H54 (cell line): ENCODE data around the gene KLK3.
"Not testable (repeated sequence)": the region's sequence is repeated elsewhere in the genome, so short reads cannot be mapped to it uniquely, and the experiment has no call there.

Experiments
- DNase-seq: peaks from one replicate; pipeline ENCODE4 v3.0.0; 2011; ENCODE audit warnings: low spot score, mixed read lengths; ENCODE audit not compliant: insufficient read length
- FAIRE-seq: peaks from 3 replicates; lab custom pipeline; 2011; peaks lifted over from hg19 to GRCh38; lab: Jason Lieb, UNC
- POLR2A ChIP-seq: IDR thresholded peaks from 2 replicates; pipeline ENCODE4 v1.6.1; 2011; ENCODE audit warnings: low read depth, mild to moderate bottlenecking, low read length

KLK3 gene

DNA sequence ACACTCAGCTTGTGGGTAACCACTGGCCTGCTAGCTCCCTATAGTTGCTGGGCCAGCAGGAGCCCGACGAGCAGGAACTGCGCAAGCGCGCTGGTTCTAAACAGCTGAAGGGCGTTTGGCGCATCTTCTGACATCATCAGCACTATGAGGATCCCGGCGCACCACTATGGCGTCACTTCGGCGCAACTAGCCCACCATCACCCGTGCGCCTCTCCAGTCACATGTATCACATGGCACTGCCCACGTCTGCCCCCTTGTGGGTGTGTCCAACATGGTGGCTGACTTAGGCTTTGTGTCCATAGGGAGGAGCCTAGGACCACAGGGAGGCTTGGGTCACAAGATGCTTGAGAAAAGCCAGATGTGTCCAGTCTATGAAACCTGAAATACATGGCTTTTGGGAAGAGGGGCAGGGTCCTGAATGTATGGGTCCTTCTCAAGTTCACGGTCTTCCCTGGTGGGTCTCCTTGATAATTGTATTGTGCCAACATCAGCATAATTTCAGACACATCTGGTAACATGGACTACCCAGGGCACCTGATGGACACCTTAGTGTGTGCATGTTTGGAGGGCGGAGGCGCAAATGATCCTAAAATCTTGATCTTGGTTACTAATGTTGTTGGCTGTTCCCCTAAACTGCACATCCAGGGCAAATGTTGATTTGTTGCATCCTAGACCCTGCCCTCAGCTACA is 38.5 kb downstream of the KLK3 start:
- TF ChIP-seq POLR2A: no peak
- FAIRE-seq (no peak), DNase-seq (no peak)

DNA sequence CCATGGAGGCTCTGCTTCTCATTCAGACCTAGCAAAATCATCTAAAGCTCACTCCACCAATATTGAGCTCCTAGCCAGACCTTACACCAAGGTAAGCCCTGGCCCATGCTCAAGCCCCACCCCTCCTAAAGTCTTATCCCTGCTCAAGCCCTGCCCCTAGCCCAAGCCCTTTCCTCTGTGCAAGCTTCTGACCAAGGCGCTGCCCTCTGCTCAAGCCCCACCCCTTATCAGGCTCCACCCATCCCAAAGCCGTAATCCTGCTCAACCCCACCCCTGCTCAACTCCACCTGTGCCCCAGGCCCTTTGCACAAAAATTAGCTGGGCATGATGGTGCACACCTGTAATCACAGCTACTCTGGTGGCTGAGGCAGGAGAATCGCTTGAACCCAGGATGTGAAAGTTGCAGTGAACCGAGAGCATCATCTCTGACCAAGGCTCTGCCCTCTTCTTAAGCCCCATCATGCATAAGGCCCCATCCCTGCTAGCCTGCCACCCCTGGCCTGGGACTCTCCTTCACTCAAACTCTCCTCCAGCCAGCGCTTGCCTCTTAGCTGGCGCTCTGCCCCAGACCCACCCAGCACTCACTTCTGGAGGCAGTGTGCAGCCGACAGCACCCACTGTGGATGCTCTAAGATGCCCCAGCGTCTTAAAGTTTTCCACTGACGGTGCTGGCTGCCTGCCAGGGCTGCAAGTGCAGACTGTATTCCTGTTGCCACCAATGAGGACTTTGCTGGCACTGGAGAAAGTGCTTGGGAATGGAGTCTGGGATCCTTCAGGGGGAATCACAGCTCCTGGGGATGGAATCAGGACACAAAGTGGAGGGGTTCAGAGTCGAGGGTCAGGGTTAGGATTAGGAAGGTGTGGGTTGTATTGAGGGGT is 40.0 kb downstream of the KLK3 start:
- no peak for TF ChIP-seq POLR2A
- FAIRE-seq (no peak), DNase-seq (no peak)

DNA sequence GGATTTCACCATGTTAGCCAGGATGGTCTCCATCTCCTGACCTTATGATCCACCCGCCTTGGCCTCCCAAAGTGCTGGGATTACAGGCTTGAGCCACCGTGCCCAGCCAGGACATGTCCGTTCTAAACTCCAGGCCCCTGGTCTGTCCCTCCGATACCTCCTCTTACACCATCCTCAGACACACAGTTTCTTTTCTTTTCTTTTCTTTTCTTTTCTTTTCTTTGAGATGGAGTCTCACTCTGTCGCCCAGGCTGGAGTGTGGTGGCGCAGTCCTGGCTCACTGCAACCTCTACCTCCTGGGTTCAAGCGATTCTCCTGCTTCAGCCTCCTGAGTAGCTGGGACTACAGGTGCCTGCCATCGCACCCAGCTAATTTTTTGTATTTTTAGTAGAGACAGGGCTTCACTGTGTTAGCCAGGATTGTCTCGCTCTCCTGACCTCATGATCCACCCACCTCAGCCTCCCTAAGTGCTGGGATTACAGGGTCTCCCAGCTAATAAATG is 41.4 kb downstream of the KLK3 start:
- not testable (repeated sequence) for FAIRE-seq, DNase-seq

DNA sequence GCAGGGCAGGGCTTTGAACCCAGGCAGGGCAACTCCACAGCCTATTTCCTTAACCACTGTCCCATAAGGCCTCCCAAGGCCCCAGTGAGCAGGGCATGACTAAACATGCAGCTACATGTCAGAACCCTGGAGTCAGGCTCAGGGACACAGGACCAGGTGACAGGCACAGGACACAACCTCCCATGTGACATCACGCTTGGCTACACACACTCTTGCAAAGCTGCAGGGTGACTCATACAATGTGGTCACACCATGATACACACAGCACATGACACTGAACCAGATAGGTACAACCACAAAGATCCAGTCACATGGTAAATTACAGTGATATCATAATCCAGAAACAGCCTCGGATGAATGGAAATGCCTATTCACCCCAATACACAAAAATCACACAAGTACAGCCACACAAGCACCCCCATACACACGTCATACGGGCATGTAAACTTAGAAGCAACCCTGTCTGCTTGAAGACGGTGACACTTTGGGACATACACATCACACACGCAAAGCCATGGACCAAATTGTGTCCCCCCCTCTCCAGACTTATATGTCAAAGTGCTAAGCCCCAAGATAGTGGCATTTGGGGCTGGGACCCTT is 42.0 kb downstream of the KLK3 start:
- FAIRE-seq (no peak), DNase-seq (no peak)

DNA sequence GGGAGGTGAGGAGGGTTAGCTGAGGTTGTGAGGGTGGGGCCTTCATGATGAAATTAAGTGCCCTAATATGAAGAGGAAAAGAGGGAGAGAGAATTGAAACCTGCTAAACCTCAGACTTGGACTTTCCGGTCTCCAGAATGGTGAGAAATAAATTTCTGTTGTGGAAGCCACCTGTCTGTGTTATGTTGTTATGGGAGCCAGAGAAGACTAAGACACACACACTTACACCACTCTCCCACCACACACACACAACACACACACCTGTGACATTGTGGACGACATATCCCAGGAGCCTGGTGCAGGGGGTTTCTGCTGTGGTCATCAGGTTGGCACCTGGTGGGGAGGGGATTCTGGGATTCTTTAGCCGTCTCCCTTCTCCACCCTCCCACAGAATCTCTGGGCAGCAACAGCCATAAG is 42.5 kb downstream of the KLK3 start:
- DNase-seq (no peak), FAIRE-seq (no peak)
- TF ChIP-seq POLR2A: no peak

More for the DNA sequence above, 42.0 kb downstream of the KLK3 start:
- TF ChIP-seq POLR2A: no peak

DNA sequence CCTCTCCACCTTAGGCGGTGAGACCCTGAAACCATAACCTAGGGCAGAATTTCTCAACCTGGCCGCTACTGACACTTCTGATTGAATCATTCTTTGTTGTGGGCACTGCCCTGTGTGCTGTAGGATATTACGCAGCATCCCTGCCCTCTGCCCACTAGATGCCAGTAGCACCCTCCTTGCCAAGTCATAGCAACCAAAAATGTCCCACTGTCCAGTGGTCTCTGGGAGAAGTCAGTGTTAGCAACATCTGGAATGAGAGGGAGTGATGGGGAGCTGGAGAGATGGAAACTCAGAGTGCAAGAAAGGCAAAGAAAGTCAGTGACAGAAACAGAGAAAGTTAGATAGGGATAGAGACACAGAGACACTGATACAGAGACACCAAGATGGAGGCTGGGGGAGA is 42.9 kb downstream of the KLK3 start:
- DNase-seq (no peak), FAIRE-seq (no peak)
- TF ChIP-seq POLR2A: no peak

DNA sequence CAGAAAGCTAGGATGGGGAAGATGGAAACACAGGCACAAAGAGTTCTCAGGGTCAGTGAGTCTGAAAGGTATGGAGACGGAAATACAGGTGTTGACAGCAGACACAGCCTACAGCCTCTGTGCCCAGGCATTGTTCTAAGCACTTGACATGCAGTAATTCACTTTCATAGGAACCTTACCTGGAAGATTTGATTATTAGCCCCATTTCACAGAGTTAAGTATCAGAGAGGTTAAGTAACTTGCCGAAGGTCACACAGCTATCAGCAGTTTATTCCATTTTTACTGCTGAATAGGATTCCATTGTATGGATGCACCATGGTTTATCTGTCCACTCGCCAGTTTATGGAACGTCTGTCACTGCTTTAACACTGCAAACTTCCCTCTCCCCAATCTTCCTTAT is 43.3 kb downstream of the KLK3 start:
- FAIRE-seq (no peak), DNase-seq (no peak)
- no peak for TF ChIP-seq POLR2A

DNA sequence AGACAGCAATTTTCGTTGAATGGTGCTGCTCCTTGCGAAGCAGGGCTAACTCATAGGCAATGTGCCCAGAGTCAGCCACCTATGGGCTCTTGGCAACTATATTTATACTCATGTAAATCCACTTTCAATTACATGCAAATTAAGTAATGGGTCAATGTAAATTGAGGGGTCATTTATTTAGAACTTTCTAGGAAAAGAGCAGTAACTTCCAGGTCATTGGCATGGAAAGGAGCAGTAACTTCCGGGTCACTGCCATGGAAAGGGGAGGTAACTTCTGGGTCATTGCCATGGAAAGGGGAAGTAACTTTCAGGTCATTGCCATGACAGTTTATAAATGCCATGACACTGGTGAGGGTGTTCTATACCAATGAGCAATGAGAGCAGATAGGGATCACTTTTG is 44.9 kb downstream of the KLK3 start:
- FAIRE-seq (no peak), DNase-seq (no peak)

DNA sequence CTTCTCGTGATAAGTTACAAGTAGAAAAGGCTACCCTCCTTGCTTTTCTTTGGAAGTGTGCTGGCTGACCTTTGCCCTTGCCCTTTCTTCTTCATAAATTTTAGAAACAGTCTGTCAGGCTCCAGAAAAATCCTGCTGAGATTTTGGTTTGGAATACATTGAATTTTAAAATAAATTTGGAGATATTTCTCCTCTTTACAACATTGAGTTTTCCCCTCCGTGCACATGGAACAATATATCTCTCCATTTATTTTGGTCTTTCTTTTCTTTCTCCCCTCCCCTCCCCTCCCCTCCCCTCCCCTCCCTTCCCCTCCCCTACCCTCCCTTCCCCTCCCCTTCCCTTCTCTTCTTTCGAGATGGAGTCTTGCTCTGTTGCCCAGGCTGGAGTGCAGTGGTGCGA is 47.9 kb downstream of the KLK3 start:
- no peak for TF ChIP-seq POLR2A
- FAIRE-seq: no peak
- DNase-seq: no peak

More for the DNA sequence above, 44.9 kb downstream of the KLK3 start:
- TF ChIP-seq POLR2A: no peak

DNA sequence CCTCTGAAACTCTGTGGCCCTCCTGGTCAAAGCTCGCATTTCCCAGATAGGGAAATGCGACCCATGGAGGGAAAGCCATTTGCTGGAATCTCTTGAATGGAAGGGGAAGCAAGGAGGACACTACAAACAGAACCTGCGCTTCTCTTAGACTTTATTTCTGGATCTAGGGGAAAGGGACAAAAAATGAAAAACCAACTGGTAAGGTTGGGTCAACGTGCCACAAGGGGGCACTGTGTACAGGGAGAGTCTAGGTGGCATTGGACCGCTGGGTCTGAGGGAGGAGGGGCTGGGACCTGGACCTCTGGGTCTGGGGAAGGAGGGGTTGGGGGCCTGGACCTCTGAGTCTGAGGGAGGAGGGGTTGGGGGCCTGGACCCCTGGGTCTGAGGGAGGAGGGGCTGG is 51.5 kb downstream of the KLK3 start:
- TF ChIP-seq POLR2A: no peak
- FAIRE-seq (no peak), DNase-seq (no peak)

DNA sequence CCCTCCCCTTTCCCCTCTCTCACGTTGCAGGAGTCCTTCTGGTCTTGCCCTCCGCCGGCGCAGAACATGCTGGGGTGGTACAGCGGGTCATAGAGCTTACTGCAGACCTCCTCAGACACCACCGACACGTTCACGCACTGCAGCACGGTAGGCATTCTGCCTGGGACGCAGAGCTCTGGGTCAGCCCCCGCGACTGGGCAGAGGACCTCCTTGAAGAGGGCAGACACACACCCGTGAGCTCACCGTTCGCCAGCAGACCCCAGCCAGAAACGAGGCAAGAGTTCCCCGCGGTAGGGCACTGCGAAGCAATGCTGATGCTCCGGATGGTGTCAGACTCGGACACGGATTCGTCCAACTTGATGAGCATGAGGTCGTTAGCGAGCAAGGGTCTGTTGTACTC is 53.6 kb downstream of the KLK3 start:
- TF ChIP-seq POLR2A: no peak
- DNase-seq: no peak
- no peak for FAIRE-seq

DNA sequence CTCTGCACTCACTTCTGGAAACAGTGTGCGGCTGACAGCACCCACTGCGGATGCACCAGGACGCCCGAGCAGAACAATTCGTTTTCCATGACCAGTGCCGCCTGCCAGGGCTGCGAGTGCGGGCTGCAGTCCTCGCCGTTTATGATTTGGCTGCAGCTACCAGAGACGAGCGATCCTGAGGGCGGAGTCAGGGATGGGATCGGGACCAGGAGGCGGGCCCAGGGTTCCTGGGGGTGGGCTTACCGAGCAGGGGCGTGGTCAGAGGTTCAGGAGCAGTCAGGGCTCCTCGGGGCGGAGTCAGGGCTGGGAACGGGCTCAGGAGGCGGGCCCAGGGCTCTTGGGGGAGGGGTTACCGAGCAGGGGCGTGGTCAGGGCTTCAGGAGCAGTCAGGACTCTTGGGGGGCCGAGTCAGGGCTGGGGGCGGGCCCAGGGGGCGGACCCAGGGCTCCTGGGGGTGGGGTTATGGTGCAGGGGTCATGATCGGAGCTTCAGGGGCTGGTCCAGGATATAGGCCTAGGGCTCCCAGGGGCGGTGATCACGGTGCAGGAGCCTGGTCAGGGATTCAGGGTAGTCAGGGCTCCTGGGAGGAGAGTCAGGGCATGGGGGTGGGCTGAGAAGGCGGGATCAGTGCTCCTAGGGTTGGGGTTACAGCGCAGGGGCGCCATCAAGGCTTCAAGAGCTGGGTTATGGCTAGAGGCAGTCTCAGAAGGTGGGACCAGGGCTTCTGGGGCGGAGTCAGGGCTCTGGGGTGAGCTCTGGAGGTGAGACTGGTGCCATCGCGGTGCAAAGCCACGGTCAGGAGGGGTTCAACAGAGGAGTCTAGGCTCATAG is 54.7 kb downstream of the KLK3 start:
- TF ChIP-seq POLR2A: no peak
- DNase-seq (no peak), FAIRE-seq (no peak)
